ENCODE results near the gene WFDC11. TPM values are rescaled to one million over a fixed set of nuclear protein-coding genes. Genes with fewer than 3 reads are reported as not detected.
"Not testable (repeated sequence)": the region's sequence is repeated elsewhere in the genome, so short reads cannot be mapped to it uniquely, and the experiment has no call there.

The WFDC11 gene
- total and polyA plus RNA-seq, 2 donors (not counting 3 experiments of a cell fraction or from before 2014, with no cell fraction given): not detected

DNA sequence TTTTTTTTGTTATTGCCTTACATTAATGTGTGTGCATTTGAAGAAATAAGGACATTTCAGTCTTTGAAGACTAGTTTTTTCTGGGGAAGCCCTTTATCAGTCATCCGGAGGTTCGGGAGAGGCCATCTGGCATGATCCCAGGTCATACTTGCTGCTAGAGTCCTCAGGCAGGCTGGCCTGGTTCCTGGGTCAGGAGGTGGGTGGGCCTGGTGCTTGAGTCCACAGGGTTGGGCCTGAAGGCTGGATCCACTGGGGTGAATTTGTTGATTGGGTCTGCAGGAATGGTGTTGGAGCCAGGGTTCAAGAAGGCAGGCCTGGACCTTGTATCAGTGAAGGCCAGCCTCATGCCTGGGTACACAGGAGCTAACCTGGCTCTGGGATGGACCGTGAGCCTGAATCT is 23.2 kb downstream of the WFDC11 start:
- Histone ChIP-seq H3K36me3 (ENCODE audit: control insufficient read depth in 2 of 2, extremely low read depth in 1 of 2, insufficient read depth in 2 of 2, low read length in 2 of 2) (no peaks in the 10 kb centered on the region), H3K9me1 (replicated peaks; ENCODE audit: control insufficient read depth, extremely low read depth, insufficient read depth, low read length) (no peaks in the 10 kb centered on the region), H3K27me3 (ENCODE audit: control insufficient read depth in 2 of 2, insufficient read depth in 2 of 2, low read length in 2 of 2) (no peaks in the 10 kb centered on the region), H4K20me1 (replicated peaks; ENCODE audit: control insufficient read depth, extremely low read depth, insufficient read depth, low read length) (no peaks in the 10 kb centered on the region), H3K4me2 (ENCODE audit: insufficient read depth, low read length) (no peak overlapping the region), H3K4me1 (ENCODE audit: control insufficient read depth, extremely low read depth, insufficient read depth, low read length) (no peaks in the 10 kb centered on the region), H2AFZ (ENCODE audit: low read depth, low read length) (no peak overlapping the region), H3K9ac (replicated peaks; ENCODE audit: extremely low read depth, insufficient read depth, low read length) (no peak overlapping the region), H3K9me3 (replicated peaks; ENCODE audit: control insufficient read depth, insufficient read depth, low read length) (no peaks in the 10 kb centered on the region), H3K4me3 (replicated peaks in 1 of 3; ENCODE audit: insufficient read depth in 1 of 3, low read depth in 1 of 3, low read length in 3 of 3) (no peak overlapping the region), H3K79me2 (ENCODE audit: control insufficient read depth, insufficient read depth, low read length) (no peaks in the 10 kb centered on the region), H3K27ac (ENCODE audit: insufficient read depth, low read depth, low read length) (no peak overlapping the region)
- intact Hi-C loops (cut with micrococcal nuclease): no loop called here
- ChIA-PET POLR2A (no interaction called here), CTCF (no interaction called here)
- FAIRE-seq (no peak), DNase-seq (ENCODE audit: low read depth, low spot score) (no peak)
- dilution Hi-C loops (cut with MboI; ENCODE audit: extremely low pct_ligation_motif_present, low sequenced_read_pairs): no loop called here
- no TSS peak for BruUV-seq (replicated peaks)
- TF ChIP-seq POLR2AphosphoS5 (IDR thresholded peaks at IDR 0.05; ENCODE audit: insufficient read depth, low read depth, low read length) (no peak), EZH2 (IDR thresholded peaks at IDR 0.05; ENCODE audit: borderline replicate concordance, low read depth, low read length, severe bottlenecking) (no peak)
- TF ChIP-seq, protein P1, sequence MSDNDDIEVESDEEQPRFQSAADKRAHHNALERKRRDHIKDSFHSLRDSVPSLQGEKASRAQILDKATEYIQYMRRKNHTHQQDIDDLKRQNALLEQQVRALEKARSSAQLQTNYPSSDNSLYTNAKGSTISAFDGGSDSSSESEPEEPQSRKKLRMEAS (IDR thresholded peaks at IDR 0.05; ENCODE audit: insufficient read depth, insufficient read length): no peak

- DNase-seq (ENCODE audit: low read depth, low spot score); H3K27ac ChIP-seq (ENCODE audit: insufficient read depth, low read depth, low read length); POLR2A ChIA-PET; FAIRE-seq; H2AFZ ChIP-seq (ENCODE audit: low read depth, low read length); H4K20me1 ChIP-seq (replicated peaks; ENCODE audit: control insufficient read depth, extremely low read depth, insufficient read depth, low read length); H3K79me2 ChIP-seq (ENCODE audit: control insufficient read depth, insufficient read depth, low read length); H3K9me1 ChIP-seq (replicated peaks; ENCODE audit: control insufficient read depth, extremely low read depth, insufficient read depth, low read length); H3K36me3 ChIP-seq (ENCODE audit: control insufficient read depth in 2 of 2, extremely low read depth in 1 of 2, insufficient read depth in 2 of 2, low read length in 2 of 2); H3K27me3 ChIP-seq (ENCODE audit: control insufficient read depth in 2 of 2, insufficient read depth in 2 of 2, low read length in 2 of 2); dilution Hi-C loops (cut with MboI; ENCODE audit: extremely low pct_ligation_motif_present, low sequenced_read_pairs); H3K9ac ChIP-seq (replicated peaks; ENCODE audit: extremely low read depth, insufficient read depth, low read length); H3K4me1 ChIP-seq (ENCODE audit: control insufficient read depth, extremely low read depth, insufficient read depth, low read length); H3K9me3 ChIP-seq (replicated peaks; ENCODE audit: control insufficient read depth, insufficient read depth, low read length); H3K4me3 ChIP-seq (replicated peaks in 1 of 3; ENCODE audit: insufficient read depth in 1 of 3, low read depth in 1 of 3, low read length in 3 of 3); CTCF ChIA-PET; H3K4me2 ChIP-seq (ENCODE audit: insufficient read depth, low read length); intact Hi-C loops (cut with micrococcal nuclease); BruUV-seq (replicated peaks): not testable (repeated sequence)
Observed at GRCh38 chr20:45645869-45646268, 24.2 kb downstream of the WFDC11 start.

GRCh38 chr20:45641076-45641475 is 29.0 kb downstream of the WFDC11 start:
- H3K4me2 ChIP-seq (ENCODE audit: insufficient read depth, low read length); CTCF ChIA-PET; POLR2A ChIA-PET; dilution Hi-C loops (cut with MboI; ENCODE audit: extremely low pct_ligation_motif_present, low sequenced_read_pairs); H3K27me3 ChIP-seq (ENCODE audit: control insufficient read depth in 2 of 2, insufficient read depth in 2 of 2, low read length in 2 of 2); H3K9me1 ChIP-seq (replicated peaks; ENCODE audit: control insufficient read depth, extremely low read depth, insufficient read depth, low read length); H4K20me1 ChIP-seq (replicated peaks; ENCODE audit: control insufficient read depth, extremely low read depth, insufficient read depth, low read length); FAIRE-seq; intact Hi-C loops (cut with micrococcal nuclease); BruUV-seq (replicated peaks); H3K9me3 ChIP-seq (replicated peaks; ENCODE audit: control insufficient read depth, insufficient read depth, low read length); DNase-seq (ENCODE audit: low read depth, low spot score); H3K27ac ChIP-seq (ENCODE audit: insufficient read depth, low read depth, low read length); H3K9ac ChIP-seq (replicated peaks; ENCODE audit: extremely low read depth, insufficient read depth, low read length); H3K36me3 ChIP-seq (ENCODE audit: control insufficient read depth in 2 of 2, extremely low read depth in 1 of 2, insufficient read depth in 2 of 2, low read length in 2 of 2); H2AFZ ChIP-seq (ENCODE audit: low read depth, low read length); H3K4me1 ChIP-seq (ENCODE audit: control insufficient read depth, extremely low read depth, insufficient read depth, low read length); H3K79me2 ChIP-seq (ENCODE audit: control insufficient read depth, insufficient read depth, low read length); H3K4me3 ChIP-seq (replicated peaks in 1 of 3; ENCODE audit: insufficient read depth in 1 of 3, low read depth in 1 of 3, low read length in 3 of 3): not testable (repeated sequence)

Measured in endothelial cell of umbilical vein (primary cell).